Measurements from ENCODE around the gene SF3B2. TPM values are rescaled to one million over a fixed set of nuclear protein-coding genes. Genes with fewer than 3 reads are reported as not detected.

Gene SF3B2
- total RNA-seq, 1 experiment from 2014 or later, result 300 TPM

DNA sequence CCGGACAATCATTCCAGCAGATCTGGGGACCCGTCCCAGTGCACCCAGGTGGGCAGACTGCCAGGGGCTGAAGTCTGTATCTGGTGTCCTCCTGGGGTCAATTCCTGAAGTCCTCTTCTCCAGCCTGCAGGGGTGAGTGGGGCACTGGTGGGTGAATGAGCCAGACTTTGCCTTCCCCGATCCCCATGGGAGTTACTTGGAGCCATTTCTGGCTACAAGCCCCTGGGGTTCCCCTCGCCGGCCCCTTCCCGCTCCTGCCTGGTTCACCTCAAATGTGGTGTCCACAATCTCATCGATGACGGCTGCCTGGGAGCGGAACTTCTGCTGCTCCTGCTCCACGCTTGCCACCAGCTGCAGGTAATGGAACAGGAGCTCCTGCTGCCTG is 35.4 kb upstream of the SF3B2 start:
- peaks cover 57 to 94% of the 10 kb centered on the region in 2 experiments for H3K4me1 ChIP-seq (ENCODE audit: control insufficient read depth in 1 of 2, insufficient read depth in 2 of 2, low read length in 2 of 2)
- POLR2A ChIA-PET, result interaction anchor here (1.0 kb wide), 1 partner anchor 11 kb away, joined by 5 read pairs; no protein-coding TSS in a partner anchor
- intact Hi-C loops (cut with micrococcal nuclease), result no loop called here
- no peaks in the 10 kb centered on the region for H3K9me3 ChIP-seq (ENCODE audit: control insufficient read depth in 1 of 2, insufficient read depth in 1 of 2, low read depth in 1 of 2, low read length in 2 of 2)
- DNase-seq (ENCODE audit: low read depth, low spot score) (no peak), ATAC-seq (no peak)
- peaks cover 11% of the 10 kb centered on the region; the same call in 1 of the 2 replicates for H3K79me2 ChIP-seq (ENCODE audit: insufficient read depth, low read length)
- no peaks in the 10 kb centered on the region for H4K20me1 ChIP-seq (ENCODE audit: insufficient read depth)
- RAD21 ChIA-PET (ENCODE audit: low non-redundant PET in 1 of 2, low total read pairs in 2 of 2, uncharacterized antibody in 2 of 2, unreplicated experiment in 2 of 2), result no interaction called here
- H3K9me2 ChIP-seq (ENCODE audit: insufficient read depth), result no peaks in the 10 kb centered on the region
- no peak overlapping the region for H3K4me3 ChIP-seq (replicated peaks in 1 of 2; ENCODE audit: low read depth in 1 of 2, low read length in 2 of 2)
- CTCF ChIA-PET, result no interaction called here
- no peak overlapping the region for H2AFZ ChIP-seq (ENCODE audit: low read depth, low read length, poor library complexity, severe bottlenecking)
- no peaks in the 10 kb centered on the region for H3K27me3 ChIP-seq (ENCODE audit: insufficient read depth, low read length)
- H3K4me2 ChIP-seq (ENCODE audit: low read length), result peak overlapping the region; percentile 67
- TF ChIP-seq ZFX (IDR thresholded peaks at IDR 0.05) (no peak), CBX3 (IDR thresholded peaks at IDR 0.05; ENCODE audit: low read depth) (no peak), EGR1 (IDR thresholded peaks at IDR 0.05; ENCODE audit: low read depth) (no peak), CEBPB (IDR thresholded peaks at IDR 0.05; ENCODE audit: low read depth) (no peak)
- no peak overlapping the region for H3K9ac ChIP-seq (ENCODE audit: low read length)
- BruUV-seq (replicated peaks), result no TSS peak
- H3K36me3 ChIP-seq (ENCODE audit: control insufficient read depth in 1 of 2, insufficient read depth in 2 of 2, low read length in 2 of 2), result no peaks in the 10 kb centered on the region
- H3K27ac ChIP-seq (ENCODE audit: low read depth, low read length), result peak overlapping the region; percentile 98

GRCh38 chr11:66017321-66017720 is 34.8 kb upstream of the SF3B2 start:
- H3K9me3 ChIP-seq (ENCODE audit: control insufficient read depth in 1 of 2, insufficient read depth in 1 of 2, low read depth in 1 of 2, low read length in 2 of 2), result no peaks in the 10 kb centered on the region
- TF ChIP-seq CEBPB (IDR thresholded peaks at IDR 0.05; ENCODE audit: low read depth), result no peak
- no peak for TF ChIP-seq JUND (IDR thresholded peaks at IDR 0.05)
- no peak for TF ChIP-seq SIN3A (IDR thresholded peaks at IDR 0.05; ENCODE audit: low read depth)
- no peak for TF ChIP-seq SRF (IDR thresholded peaks at IDR 0.05; ENCODE audit: low read depth)
- no peak overlapping the region for H3K4me3 ChIP-seq (replicated peaks in 1 of 2; ENCODE audit: low read depth in 1 of 2, low read length in 2 of 2)
- peaks cover 55 to 94% of the 10 kb centered on the region in 2 experiments for H3K4me1 ChIP-seq (ENCODE audit: control insufficient read depth in 1 of 2, insufficient read depth in 2 of 2, low read length in 2 of 2)
- intact Hi-C loops (cut with micrococcal nuclease), result no loop called here
- DNase-seq (ENCODE audit: low read depth, low spot score) (no peak), ATAC-seq (no peak)
- H3K9ac ChIP-seq (ENCODE audit: low read length), result no peak overlapping the region
- POLR2A ChIA-PET, result no interaction called here
- H3K4me2 ChIP-seq (ENCODE audit: low read length), result no peak overlapping the region
- BruUV-seq (replicated peaks), result no TSS peak
- no peak overlapping the region for H2AFZ ChIP-seq (ENCODE audit: low read depth, low read length, poor library complexity, severe bottlenecking)
- peaks cover 8% of the 10 kb centered on the region; the same call in 1 of the 2 replicates for H3K79me2 ChIP-seq (ENCODE audit: insufficient read depth, low read length)
- H3K9me2 ChIP-seq (ENCODE audit: insufficient read depth), result no peaks in the 10 kb centered on the region
- H3K27ac ChIP-seq (ENCODE audit: low read depth, low read length), result no peak overlapping the region
- H4K20me1 ChIP-seq (ENCODE audit: insufficient read depth), result no peaks in the 10 kb centered on the region
- RAD21 ChIA-PET (ENCODE audit: low non-redundant PET in 1 of 2, low total read pairs in 2 of 2, uncharacterized antibody in 2 of 2, unreplicated experiment in 2 of 2), result interaction anchor here in 1 of 2 experiments (0.6 kb wide), 1 partner anchor 46 kb away, joined by 3 read pairs; no protein-coding TSS in a partner anchor
- CTCF ChIA-PET, result no interaction called here
- H3K27me3 ChIP-seq (ENCODE audit: insufficient read depth, low read length), result no peaks in the 10 kb centered on the region
- no peaks in the 10 kb centered on the region for H3K36me3 ChIP-seq (ENCODE audit: control insufficient read depth in 1 of 2, insufficient read depth in 2 of 2, low read length in 2 of 2)
